ENCODE results near the gene MUSTN1.

MUSTN1 gene

GRCh38 chr3:52830535-52831258 lies 4.1 kb downstream of the MUSTN1 start, which contains the start of gene ITIH4:
ITIH4 (minus strand) TSS chr3:52830672; CDS start chr3:52830642, 30 bp downstream.
- Histone ChIP-seq H3F3A (ENCODE audit: low read depth) (no peaks in the 10 kb centered on the region), H3K4me2 (ENCODE audit: low read depth, low read length, poor library complexity, severe bottlenecking) (no peak within 1 kb of the TSS), H4K20me1 (ENCODE audit: insufficient read depth, low read length, poor library complexity, severe bottlenecking) (no peaks in the 10 kb centered on the region), H3K9ac (ENCODE audit: low read depth, low read length, poor library complexity, severe bottlenecking) (no peak within 1 kb of the TSS), H3K9me3 (ENCODE audit: insufficient read depth, low read depth, low read length) (no peaks in the 10 kb centered on the region), H3K9me2 (replicated peaks; ENCODE audit: low read depth, low read length) (no peaks in the 10 kb centered on the region), H3K27me3 (ENCODE audit: insufficient read depth, low read length, poor library complexity, severe bottlenecking) (no peaks in the 10 kb centered on the region), H3K79me2 (ENCODE audit: insufficient read depth, low read length) (no peaks in the 10 kb centered on the region), H3K4me1 (ENCODE audit: insufficient read depth, low read length, poor library complexity, severe bottlenecking) (no peaks in the 10 kb centered on the region), H3K4me3 (ENCODE audit: low read length, poor library complexity, severe bottlenecking) (no peak within 1 kb of the TSS), H2AFZ (ENCODE audit: low read length) (no peak within 1 kb of the TSS), H3K36me3 (ENCODE audit: insufficient read depth, low read length) (peaks cover 3% of the 10 kb centered on the region; the same call in 1 of the 2 replicates)
- no peak for TF ChIP-seq EZH2phosphoT487 (IDR thresholded peaks at IDR 0.05; ENCODE audit: borderline replicate concordance)

DNA sequence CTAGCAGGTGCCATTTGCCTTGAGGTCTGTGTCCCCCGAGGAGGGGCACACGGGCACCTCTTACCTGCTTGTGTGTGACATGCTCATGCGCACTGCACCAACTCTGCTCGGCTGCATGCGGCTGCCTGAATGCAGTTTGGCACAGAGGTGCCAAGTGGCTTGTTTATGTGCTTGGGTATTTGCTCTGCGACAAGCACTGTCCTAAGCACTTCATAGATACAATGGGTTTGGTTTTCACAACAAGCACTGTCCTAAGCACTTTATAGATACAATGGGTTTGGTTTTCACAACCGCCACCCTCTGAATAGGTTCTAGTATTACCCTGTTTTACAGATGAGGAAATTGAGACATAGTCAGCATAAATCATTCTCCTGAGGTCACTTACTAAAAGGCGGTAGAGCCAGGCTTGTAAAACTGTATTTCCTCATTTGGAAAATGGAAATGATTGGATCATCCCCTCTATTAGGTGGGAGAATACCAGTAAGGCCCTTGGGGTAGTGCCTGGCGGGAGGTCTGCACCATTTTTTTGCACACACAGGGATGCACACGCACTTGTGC lies 4.8 kb downstream of the MUSTN1 start:
- Histone ChIP-seq H3F3A (ENCODE audit: low read depth) (no peaks in the 10 kb centered on the region), H3K27me3 (ENCODE audit: insufficient read depth, low read length, poor library complexity, severe bottlenecking) (no peaks in the 10 kb centered on the region), H3K9me3 (ENCODE audit: insufficient read depth, low read depth, low read length) (no peaks in the 10 kb centered on the region), H3K4me1 (ENCODE audit: insufficient read depth, low read length, poor library complexity, severe bottlenecking) (no peaks in the 10 kb centered on the region), H3K4me3 (ENCODE audit: low read length, poor library complexity, severe bottlenecking) (no peak overlapping the region), H3K36me3 (ENCODE audit: insufficient read depth, low read length) (no peaks in the 10 kb centered on the region; the same call in 1 of the 2 replicates), H4K20me1 (ENCODE audit: insufficient read depth, low read length, poor library complexity, severe bottlenecking) (no peaks in the 10 kb centered on the region), H2AFZ (ENCODE audit: low read length) (no peak overlapping the region), H3K79me2 (ENCODE audit: insufficient read depth, low read length) (no peaks in the 10 kb centered on the region), H3K4me2 (ENCODE audit: low read depth, low read length, poor library complexity, severe bottlenecking) (no peak overlapping the region), H3K9ac (ENCODE audit: low read depth, low read length, poor library complexity, severe bottlenecking) (no peak overlapping the region), H3K9me2 (replicated peaks; ENCODE audit: low read depth, low read length) (no peaks in the 10 kb centered on the region)
- TF ChIP-seq EZH2phosphoT487 (IDR thresholded peaks at IDR 0.05; ENCODE audit: borderline replicate concordance) = no peak
- TF ChIP-seq, protein P1, sequence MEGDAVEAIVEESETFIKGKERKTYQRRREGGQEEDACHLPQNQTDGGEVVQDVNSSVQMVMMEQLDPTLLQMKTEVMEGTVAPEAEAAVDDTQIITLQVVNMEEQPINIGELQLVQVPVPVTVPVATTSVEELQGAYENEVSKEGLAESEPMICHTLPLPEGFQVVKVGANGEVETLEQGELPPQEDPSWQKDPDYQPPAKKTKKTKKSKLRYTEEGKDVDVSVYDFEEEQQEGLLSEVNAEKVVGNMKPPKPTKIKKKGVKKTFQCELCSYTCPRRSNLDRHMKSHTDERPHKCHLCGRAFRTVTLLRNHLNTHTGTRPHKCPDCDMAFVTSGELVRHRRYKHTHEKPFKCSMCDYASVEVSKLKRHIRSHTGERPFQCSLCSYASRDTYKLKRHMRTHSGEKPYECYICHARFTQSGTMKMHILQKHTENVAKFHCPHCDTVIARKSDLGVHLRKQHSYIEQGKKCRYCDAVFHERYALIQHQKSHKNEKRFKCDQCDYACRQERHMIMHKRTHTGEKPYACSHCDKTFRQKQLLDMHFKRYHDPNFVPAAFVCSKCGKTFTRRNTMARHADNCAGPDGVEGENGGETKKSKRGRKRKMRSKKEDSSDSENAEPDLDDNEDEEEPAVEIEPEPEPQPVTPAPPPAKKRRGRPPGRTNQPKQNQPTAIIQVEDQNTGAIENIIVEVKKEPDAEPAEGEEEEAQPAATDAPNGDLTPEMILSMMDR (conservative IDR thresholded peaks at IDR 0.05; ENCODE audit: low read length) = no peak

GRCh38 chr3:52829482-52829881 lies 5.3 kb downstream of the MUSTN1 start:
- Histone ChIP-seq H3K9me2 (replicated peaks; ENCODE audit: low read depth, low read length) (no peaks in the 10 kb centered on the region), H3K79me2 (ENCODE audit: insufficient read depth, low read length) (no peaks in the 10 kb centered on the region), H3K27me3 (ENCODE audit: insufficient read depth, low read length, poor library complexity, severe bottlenecking) (no peaks in the 10 kb centered on the region), H2AFZ (ENCODE audit: low read length) (no peak overlapping the region), H3K9me3 (ENCODE audit: insufficient read depth, low read depth, low read length) (no peaks in the 10 kb centered on the region), H3K4me2 (ENCODE audit: low read depth, low read length, poor library complexity, severe bottlenecking) (no peak overlapping the region), H3K4me1 (ENCODE audit: insufficient read depth, low read length, poor library complexity, severe bottlenecking) (no peaks in the 10 kb centered on the region), H3K36me3 (ENCODE audit: insufficient read depth, low read length) (no peaks in the 10 kb centered on the region), H3K4me3 (ENCODE audit: low read length, poor library complexity, severe bottlenecking) (no peak overlapping the region), H3F3A (ENCODE audit: low read depth) (no peaks in the 10 kb centered on the region), H4K20me1 (ENCODE audit: insufficient read depth, low read length, poor library complexity, severe bottlenecking) (no peaks in the 10 kb centered on the region), H3K9ac (ENCODE audit: low read depth, low read length, poor library complexity, severe bottlenecking) (no peak overlapping the region)
- no peak for TF ChIP-seq EZH2phosphoT487 (IDR thresholded peaks at IDR 0.05; ENCODE audit: borderline replicate concordance)
- TF ChIP-seq, protein P1 (conservative IDR thresholded peaks at IDR 0.05; ENCODE audit: low read length) = no peak
